HG02885 (cell line): ENCODE data around the gene KCNF1.

Experiments used
- ATAC-seq: cut with Tn5 transposase; IDR thresholded peaks from one replicate; pipeline ENCODE4 v1.9.1; 2021; ENCODE audit warnings: mild to moderate bottlenecking; ENCODE audit not compliant: unreplicated experiment, poor library complexity

The KCNF1 gene

DNA sequence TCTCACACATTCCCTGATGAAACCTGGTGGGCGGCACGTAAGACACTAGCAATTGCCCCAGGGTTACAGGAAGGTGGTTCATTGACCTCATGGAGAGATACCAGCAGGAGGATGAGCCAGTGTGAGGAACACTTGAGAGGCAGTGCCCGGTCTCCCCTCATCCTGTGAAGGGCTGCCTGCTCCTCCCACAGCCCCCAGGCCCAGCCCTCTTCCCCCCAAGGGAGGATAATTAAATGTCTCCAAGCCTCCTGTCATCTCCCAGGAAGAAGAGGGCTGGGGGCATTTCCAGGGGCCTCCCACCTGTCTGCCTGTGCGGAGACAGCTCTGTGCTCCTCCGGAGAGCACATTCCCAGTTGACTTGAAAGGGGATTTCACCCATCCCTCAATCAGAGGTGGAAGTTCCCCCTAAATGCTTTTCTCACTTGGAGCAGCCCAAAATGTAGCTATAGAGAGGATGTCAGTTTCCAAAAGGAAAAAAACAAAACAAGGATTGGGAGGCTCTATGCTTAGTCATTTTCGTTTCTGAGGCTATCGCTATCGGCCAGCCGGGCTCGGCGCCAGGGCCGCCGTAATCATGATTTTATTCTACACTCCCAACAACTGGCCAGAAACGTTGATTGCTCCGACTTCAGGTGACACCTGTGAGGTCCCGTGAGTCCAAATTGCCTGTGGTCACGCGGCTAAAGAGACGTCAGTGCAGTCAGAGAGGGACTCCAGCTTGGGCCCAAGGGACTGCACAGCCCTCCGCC, 7.1 kb downstream of the KCNF1 start:
- ATAC-seq, result no peak

DNA sequence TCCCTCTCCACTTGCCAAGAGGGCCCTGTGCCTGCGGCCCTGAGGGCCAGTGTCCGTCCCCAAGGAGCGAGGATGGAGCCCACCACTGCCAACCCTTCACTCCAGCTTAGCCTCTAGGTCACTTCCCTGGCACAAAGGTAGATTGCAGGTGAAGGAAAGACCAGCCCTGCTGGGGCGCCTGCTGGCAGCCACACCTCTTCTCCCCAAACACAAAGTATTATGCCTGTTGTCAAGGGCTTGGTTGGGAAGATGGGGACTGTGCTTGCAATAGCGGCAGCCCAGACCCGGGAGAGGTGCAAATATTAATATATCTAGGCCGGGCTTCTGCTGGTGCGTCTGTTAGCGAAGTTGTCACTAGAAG, 7.7 kb downstream of the KCNF1 start:
- no peak for ATAC-seq

DNA sequence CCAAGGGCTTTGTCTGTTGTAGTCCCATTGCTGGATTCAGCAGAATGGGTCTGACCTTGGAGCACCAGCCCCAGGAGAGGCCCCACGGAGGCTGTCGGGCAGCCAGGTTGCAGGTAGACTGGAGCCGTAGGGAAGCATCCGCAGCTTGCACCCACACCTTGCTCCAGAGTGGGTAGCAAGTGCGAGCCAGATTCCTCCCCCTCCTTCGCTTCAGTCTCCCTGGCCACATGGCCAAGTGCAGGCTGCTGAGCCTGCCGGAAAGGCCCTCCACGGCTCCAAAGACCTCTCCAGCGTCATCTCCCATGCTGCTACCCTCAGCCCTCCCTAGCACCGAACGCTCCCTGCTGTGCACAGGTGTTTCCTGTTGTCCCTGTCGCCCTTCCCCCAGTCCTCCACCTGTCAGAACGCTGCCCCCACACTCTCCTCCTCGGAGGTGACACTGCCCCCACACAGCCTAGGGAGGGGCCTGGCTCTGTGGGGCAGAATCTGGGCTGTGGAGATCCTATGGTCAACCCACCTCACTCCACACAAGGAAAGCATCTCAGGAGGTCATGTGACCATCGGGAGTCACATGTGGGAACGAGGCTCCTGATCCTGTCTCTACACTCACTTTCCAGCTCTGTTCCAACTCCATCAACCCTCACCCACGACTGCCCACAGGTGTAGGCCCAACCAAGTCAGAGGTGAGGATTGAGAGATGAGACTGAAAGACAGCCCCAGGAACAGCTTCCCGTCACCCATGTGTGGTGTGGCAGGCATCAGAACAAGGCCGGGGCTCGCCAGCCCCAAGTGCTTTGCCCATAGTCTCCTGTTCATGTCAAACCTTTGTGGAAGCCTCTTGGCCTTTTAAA, 8.3 kb downstream of the KCNF1 start:
- no peak for ATAC-seq

DNA sequence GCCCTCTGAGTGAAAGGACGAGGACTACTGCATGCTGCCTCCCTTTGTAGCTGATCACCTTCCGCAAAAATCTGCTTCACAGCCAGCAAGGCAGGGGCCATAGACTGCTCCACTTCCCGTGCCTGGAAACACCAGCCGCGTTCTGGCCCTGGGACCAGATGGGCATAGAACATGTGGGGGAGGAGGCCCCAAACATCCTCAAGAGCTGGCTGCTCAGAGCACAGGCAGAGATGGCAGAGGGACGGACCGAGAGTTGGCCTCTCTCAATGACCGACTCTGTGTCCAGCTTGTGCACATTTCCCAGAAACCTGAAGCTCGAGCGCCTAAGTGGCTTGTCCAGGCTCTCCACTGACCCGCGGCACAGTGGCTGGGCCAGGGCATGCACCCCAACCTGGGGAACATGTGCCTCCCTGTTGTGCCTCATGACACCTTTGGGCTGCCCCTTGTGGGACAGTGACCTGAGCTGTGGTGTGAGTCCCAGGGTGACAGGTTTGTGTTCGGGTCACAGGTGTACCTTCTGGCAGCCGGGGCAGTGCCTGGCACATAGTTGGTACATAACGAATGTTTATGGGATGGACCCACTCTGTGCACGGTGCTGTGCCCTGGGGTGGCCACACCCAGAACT, 9.1 kb downstream of the KCNF1 start:
- no peak for ATAC-seq

DNA sequence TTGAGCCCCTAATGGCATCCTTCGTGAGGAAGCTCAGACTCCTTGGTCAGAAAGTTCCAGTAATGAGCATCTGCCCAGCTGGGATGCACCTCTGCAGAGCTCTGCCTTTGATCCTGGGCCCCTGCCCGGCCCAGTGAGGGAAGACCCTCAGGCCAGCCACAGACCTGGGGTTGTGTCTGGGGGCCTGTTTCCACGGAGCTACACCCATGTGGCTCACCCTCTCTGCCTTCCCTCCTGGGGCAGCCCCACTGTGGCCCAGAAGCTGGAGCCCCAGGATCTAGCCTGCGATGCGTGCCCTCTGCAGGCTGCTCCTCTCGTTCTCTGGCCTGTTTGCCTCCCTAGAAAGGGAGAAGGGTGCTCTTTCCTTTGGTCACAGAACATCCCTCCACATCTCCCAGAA, 9.8 kb downstream of the KCNF1 start:
- ATAC-seq, result no peak

DNA sequence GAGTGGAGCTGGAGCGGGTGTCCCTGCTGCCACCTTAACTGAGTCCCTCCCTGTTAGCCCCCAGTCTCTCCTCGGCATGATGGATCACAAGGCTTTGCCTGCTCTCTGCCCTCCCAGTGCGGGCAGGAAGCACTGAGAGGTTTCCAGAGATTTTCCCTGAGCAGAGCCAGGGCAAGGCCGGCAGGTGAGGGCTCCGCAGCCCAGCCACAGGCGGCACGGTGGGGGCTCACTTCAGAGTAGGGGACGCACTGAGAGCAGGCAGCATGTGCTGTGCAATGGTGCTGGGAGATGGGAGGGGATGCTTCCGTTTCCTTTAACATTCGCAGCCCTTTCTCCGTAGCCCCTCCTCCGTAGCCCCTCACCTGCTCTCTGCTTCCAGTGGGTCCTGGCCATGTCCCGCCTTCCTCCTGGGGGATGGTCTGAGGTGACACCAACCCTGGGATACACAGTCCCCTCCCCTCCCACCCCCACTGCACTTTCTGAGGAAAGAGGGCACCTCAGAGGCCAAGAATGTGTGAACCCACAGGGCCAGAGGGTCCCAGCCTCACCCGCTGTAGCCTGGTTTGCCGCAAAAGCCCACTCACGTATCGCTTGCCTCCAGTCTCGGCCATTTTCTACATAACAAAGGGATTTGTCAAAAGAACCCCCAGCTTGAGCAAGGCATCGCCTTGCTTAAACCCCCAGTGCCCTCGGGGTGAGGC, 10.7 kb downstream of the KCNF1 start:
- no peak for ATAC-seq

DNA sequence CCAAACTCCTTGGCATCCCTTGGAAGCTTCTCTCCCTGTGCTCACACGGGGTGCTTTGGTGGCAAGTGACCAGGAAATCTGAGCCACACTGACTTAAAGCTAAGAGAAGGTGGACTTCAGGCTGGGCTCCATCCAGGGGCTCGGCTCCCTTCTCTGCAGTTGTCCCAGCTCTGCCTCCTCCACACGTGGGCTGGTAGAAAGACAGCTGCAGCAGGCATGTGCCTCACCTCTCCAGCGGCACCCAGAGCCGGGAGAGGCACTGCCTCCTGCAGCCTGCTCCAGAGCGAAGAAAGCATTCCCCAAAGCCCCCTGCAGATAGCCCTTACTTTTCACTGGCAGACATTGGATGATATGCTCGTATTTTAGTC, 11.3 kb downstream of the KCNF1 start:
- no peak for ATAC-seq

DNA sequence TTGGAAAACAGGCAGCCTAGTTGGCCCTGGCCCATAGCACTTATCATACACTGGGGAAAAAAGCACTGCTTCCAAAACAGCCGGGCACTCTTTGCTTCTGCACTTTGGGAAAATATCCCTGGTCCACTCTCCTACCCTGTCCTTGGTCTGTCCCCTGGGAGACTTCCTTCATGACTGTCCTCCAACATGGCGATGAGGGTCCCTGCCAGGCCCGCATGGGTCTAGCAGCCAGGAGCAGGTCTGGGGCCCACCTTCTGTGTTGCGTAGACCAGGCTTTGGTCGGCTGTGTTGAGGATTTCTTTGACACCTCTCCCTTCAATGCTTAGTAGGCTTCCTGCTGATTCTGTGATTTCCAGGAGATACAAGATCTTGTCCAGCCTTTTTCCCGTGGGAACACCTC, 12.2 kb downstream of the KCNF1 start:
- ATAC-seq, result no peak

DNA sequence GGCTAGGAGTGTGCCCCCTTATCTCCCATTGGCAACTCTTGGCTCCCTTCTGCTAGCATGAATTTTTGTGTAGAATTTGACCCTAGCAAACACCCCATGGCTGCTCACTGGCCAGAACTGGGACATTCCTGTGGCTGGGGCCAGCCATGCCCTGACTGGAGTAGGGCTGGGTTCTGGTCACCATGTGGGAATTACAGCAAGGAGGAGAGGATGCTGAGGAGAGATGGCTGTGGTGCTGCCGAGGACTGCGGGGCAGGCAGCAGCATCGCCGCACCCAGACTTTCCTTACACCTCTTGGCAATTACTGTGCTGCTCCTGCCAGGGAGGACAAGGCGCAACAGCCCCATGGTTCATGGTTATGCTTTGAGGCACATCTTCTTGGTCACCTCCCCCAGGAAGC, 12.7 kb downstream of the KCNF1 start:
- no peak for ATAC-seq

DNA sequence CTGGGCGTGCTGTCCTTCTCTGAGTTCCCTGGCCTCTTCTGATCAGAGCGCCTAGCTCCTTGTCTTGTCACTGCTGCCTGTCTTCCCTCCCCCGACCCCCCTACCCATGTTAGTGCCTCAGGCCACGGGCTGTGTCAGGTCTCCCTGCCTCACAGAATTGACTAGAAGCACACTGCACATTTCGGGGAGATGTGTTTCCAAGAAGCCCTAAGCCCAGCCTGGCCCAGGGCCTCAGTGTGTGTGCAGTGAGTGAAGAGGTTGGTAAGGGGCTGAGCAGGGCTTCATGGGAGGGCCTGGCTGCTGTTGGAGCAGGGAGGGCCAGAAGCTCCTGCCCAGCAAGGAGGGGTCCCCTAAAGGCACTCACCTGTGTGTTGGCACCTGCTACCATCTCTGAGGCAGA, 13.1 kb downstream of the KCNF1 start:
- ATAC-seq, result no peak

DNA sequence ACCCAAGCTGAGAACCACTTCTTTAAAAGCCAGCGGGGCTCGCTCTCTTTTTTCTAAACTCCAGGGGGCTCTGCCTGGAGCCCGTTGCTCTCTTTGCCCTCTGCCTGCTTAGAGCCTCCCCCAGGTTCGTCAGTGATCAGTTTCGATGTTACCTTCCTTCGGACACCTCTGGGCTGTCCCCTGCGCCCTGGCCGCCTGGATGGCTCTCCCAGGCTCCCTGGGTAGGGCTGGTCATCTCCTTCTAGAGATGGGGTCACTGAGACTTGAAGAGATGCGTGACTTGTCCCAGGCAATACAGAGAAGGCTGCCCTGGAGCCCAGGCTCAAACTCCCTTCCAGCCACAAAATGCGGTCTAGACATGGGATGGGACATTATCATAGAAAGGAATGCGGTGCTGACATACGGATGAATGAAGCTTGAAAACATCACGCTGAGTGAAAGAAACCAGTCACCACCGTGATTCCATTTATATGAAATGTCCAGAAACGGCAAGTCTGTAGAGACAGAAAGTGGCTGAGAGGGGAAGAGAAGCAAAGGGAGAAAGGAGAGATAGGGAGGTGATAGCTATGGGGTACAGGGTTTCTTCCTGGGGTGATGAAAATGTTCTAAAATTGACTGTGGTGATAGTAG, 14.6 kb downstream of the KCNF1 start:
- ATAC-seq, result no peak

DNA sequence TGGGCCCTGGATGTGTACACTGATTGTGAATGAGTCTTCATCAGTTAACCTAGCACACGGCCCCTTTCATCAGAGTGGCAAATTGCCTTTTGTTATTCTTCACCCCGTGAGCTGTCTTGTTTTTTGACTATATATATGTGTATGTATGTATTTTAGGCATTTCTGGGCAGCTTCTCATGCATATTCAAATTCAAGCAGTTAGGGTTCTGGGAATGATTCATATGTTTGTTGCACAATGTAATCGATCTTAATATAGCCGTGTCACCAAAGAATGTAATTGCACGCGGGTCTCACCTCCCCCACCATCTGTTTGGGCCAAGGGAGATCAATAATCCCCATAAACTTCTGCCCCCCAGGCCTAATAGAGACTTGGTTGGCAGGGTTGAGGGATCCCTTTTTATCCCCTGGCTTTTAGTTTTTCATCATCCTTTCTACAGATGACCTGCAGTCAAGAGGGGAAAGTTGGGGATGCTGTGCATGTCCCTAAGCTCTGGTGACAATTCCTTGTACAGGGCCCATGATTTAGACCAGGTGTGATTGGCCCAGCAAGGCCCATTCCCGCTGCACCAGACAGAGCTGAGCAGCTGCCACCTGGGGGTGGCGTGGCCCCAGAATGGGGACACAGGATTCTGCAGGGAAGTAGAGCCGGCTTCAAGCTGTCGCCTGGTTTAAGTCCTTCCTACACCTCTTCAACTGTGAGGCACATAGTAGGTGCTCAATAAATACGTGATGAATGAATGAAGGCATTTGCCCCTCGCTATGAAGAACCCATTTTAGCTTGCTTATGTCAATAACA, 19.2 kb downstream of the KCNF1 start:
- ATAC-seq, result no peak

DNA sequence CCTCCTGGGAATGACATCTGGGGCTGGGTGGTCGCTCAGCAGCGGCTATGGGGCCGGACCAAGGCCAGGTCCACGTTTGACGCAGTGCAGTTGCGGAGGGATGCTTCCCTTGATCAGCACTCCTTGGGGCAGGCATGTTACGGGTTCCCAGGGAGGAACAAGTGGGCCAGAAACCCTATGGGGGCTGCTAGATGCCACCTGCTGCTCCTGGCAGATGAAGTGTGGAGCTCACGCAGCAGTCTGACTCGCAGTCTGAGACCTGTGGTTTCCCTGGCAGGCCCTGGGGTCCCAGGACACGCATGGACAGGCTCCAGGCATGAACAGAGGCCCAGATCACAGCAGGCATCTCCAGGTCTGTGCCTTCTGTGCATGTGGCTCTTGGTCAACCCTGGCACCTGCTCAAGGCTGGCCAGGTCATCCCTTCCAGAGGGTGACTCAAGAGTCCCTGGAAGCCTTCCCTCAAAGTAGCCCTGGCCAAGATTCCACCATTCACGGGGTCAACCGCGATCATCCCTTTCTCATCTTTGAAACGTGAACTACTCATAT, 20.0 kb downstream of the KCNF1 start:
- no peak for ATAC-seq

DNA sequence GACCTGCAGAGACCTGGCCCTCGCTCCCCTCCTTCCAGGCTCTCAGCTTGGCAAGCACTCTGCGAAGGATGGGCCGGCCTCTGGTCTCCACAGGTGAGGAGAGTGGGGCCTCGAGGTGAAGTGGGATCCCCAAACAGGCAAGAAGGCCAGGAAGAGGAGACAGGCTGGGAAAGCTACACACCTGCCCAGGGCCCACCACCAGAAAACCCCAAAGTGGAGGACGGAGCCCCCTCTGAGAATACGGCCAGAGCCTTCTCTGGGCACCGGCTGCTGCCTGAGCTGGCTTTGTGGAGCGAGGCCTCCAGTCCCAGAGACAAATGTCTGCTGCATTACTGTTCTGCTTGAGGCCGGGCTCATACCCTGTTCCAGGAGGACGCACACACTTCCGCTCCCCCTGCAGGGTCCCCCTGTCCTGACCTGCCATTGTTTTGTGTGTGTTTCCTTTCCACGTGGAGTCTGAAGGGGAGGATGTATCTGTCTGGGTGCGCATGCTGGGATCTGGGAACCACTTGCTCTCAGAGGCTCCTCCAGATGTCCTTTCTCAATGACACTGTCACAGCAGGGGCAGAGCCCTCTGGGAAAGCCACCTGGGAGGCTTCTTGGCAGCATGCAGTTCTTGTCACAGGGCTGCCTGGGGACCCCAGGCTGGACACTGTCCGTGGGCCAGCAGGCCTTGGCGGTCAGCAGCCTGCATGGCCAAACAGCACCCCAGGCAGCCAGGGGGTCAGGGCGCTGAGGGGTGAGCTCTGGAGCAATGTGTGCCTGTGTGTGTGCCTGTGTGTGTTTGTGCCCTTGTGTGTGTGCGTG, 20.8 kb downstream of the KCNF1 start:
- no peak for ATAC-seq

DNA sequence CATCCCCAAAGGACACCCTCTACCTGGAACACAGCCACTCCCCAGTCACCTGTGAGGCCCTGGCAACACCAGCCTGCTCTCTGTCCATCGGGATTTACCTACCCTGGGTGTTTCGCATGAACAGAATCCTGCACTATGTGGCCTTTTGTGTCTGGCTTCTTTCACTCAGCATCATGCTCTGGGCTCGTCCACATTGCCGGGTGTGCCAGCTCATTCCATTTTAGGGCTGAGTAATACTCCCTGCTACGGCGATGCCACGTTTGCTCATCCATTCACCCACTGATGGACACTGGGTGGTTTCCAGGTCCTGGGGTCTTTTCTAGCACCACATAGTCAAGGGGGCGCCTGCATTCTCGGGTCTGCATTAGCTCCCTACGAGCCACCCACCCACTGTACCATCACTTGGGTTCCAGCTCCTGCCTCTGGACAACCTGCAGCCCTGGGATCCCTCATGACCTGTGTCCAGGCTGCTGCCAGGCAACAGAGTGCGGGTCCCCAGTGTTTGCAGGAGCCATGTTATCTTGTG, 22.0 kb downstream of the KCNF1 start:
- no peak for ATAC-seq

DNA sequence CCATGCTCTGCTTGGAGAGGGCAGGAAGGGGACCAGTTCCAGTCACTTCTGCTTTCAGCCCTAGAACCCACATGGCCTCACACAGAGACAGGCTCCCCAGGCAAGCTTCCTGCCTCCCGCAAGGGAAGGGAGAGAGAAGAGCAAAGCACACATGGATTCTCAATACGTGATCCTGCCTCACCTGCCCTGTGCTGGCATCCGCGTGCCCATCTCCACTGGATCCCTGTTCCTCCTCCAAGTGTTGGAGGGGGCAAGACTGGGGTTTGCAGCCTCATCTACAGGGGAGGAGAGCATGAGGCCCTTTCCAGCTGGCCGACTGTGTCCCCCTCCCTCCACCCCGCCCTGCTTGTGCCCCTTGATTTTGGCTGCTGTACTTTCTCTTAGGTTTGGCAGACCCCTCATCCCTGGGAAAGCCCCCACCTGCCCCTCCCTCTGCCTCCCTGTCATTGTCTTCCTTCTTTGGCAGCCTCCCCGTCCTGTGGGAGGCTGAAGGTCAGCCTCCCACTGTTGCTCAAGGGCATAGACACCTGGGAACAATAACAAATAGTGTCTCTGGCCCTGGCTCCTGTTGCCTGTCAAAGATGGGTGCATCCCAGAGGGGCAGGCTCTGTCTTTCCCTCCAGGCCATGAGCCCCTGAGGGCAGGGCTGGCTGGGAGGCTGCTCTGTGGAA, 22.7 kb downstream of the KCNF1 start:
- no peak for ATAC-seq

DNA sequence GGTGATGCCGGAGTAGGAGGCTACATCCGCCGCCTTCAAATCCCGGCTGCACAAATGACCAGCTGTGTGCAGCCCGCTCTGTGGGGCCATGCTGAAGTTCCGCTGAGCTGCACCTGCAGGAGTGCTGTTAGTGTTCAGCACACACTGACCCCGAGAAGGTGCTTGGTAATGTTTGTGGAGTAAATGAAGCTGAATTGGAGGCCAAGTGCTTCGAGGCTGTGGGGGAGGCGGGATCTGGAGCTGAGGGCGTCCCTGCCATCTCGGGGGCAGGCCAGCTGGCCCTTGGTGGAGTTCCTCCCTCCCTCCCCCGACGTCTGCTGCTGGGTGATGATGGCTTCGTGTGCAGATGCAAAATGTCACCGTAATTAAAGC, 23.2 kb downstream of the KCNF1 start:
- ATAC-seq, result no peak

DNA sequence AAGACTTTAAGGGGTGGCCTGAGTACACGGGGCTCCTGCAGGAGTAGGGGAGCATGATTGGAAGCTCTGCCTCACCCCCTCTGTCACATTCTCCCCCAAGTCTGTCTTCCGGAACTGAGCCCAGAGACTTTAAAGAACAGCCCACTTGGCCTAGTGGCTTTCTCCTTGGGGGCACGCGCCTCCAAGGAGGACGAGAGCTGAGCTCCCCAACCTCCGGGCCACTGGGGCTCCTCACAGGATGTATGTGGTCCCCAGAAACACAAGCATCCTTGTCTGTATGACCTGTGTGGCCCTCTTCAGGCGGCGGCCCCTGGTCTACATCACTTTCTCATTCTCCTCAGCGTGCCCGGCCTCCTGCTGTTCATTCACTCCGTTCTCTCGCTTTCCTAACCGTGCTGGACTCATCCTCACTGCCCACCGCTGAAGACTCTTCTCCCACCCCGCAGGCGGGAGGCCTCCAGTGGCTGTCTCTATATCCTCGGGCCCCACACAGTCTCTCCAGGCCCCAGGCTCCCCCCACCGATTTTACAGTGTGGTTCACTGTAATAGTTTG, 23.7 kb downstream of the KCNF1 start:
- no peak for ATAC-seq
